Stimulated activated CD4-positive, alpha-beta T cell treated with anti-CD3 and anti-CD28 coated beads, Interleukin-2, amount 100 ng/mL, for 48 hours (primary cell): ENCODE measurements around the gene UBQLN4.

Experiments
- DNase-seq, 2 donors: peaks; one replicate each; pipeline ENCODE4 v3.0.0-alpha.2; 2020

UBQLN4 gene

GRCh38 chr1:156053768-156054499 is at the start of gene UBQLN4:
TSS of gene UBQLN4 (minus strand) at chr1:156053798. CDS start at chr1:156053701, 97 bp downstream.
- peak; percentile 77 to 79 for DNase-seq

- DNase-seq, result no peak
Observed at GRCh38 chr1:156102633-156103511, 49.3 kb upstream of the UBQLN4 start.

- no peak for DNase-seq
Observed at GRCh38 chr1:156101880-156102279, 48.3 kb upstream of the UBQLN4 start.

- DNase-seq, result no peak
Observed at GRCh38 chr1:156100205-156100995, 46.8 kb upstream of the UBQLN4 start.

- no peak for DNase-seq
Observed at GRCh38 chr1:156099282-156099681, 45.7 kb upstream of the UBQLN4 start.

GRCh38 chr1:156098784-156099183 is 45.2 kb upstream of the UBQLN4 start:
- no peak for DNase-seq

GRCh38 chr1:156097499-156098178 is 44.0 kb upstream of the UBQLN4 start:
- DNase-seq, result no peak

- DNase-seq, result peak; percentile 89 to 90
Observed at GRCh38 chr1:156096640-156097391, 43.2 kb upstream of the UBQLN4 start.

- no peak for DNase-seq
Observed at GRCh38 chr1:156095906-156096508, 42.4 kb upstream of the UBQLN4 start.

GRCh38 chr1:156091610-156092009 is 38.0 kb upstream of the UBQLN4 start:
- DNase-seq, result no peak

- DNase-seq, result peak; percentile 94
Observed at GRCh38 chr1:156090840-156091188, 37.2 kb upstream of the UBQLN4 start.

- no peak for DNase-seq
Observed at GRCh38 chr1:156090138-156090839, 36.7 kb upstream of the UBQLN4 start.

GRCh38 chr1:156089704-156090103 is 36.1 kb upstream of the UBQLN4 start:
- no peak for DNase-seq

GRCh38 chr1:156086256-156086662 is 32.7 kb upstream of the UBQLN4 start:
- DNase-seq, result no peak

- DNase-seq, result no peak
Observed at GRCh38 chr1:156083800-156084790, 30.5 kb upstream of the UBQLN4 start.

- DNase-seq, result no peak
Observed at GRCh38 chr1:156082309-156083091, 28.9 kb upstream of the UBQLN4 start, which contains the start of gene MEX3A. TSS of gene MEX3A (minus strand) at chr1:156082465. CDS start at chr1:156081998, 467 bp downstream.

GRCh38 chr1:156081917-156082308 is 28.3 kb upstream of the UBQLN4 start:
- DNase-seq, result no peak

GRCh38 chr1:156081180-156081916 is 27.8 kb upstream of the UBQLN4 start:
- DNase-seq, result no peak
